ENCODE results near the gene DNAAF2. TPM values are rescaled to one million over a fixed set of nuclear protein-coding genes. Genes with fewer than 3 reads are reported as not detected.

DNAAF2 gene
- total RNA-seq, 1 experiment from 2014 or later, result 13.7 TPM

GRCh38 chr14:49615776-49616175, 19.3 kb downstream of the DNAAF2 start:
- no peak overlapping the region for H3K4me3 ChIP-seq (replicated peaks in 1 of 2; ENCODE audit: low read depth in 1 of 2, low read length in 2 of 2)
- H3K27ac ChIP-seq (ENCODE audit: low read depth, low read length), result no peak overlapping the region
- no peaks in the 10 kb centered on the region for H3K9me2 ChIP-seq (ENCODE audit: insufficient read depth)
- no TSS peak for BruUV-seq (replicated peaks)
- no peak overlapping the region for H2AFZ ChIP-seq (ENCODE audit: low read depth, low read length, poor library complexity, severe bottlenecking)
- H3K27me3 ChIP-seq (ENCODE audit: insufficient read depth, low read length), result no peaks in the 10 kb centered on the region
- DNase-seq (ENCODE audit: low read depth, low spot score), result no peak
- H3K4me1 ChIP-seq (ENCODE audit: control insufficient read depth in 1 of 2, insufficient read depth in 2 of 2, low read length in 2 of 2), result peaks cover 0 to 22% of the 10 kb centered on the region in 2 experiments; a peak in 2 of 4 replicates
- RAD21 ChIA-PET (ENCODE audit: low non-redundant PET in 1 of 2, low total read pairs in 2 of 2, uncharacterized antibody in 2 of 2, unreplicated experiment in 2 of 2), result no interaction called here
- TF ChIP-seq ATF3 (IDR thresholded peaks at IDR 0.05), result no peak
- no peak for TF ChIP-seq CEBPB (IDR thresholded peaks at IDR 0.05; ENCODE audit: low read depth)
- no peak for TF ChIP-seq YY1 (IDR thresholded peaks at IDR 0.05; ENCODE audit: extremely low read depth, insufficient replicate concordance, low read depth, low read length)
- no peak for TF ChIP-seq FOSL1 (IDR thresholded peaks at IDR 0.05; ENCODE audit: low read depth)
- no peak for TF ChIP-seq ZFX (IDR thresholded peaks at IDR 0.05)
- no peak for TF ChIP-seq POLR2AphosphoS5 (IDR thresholded peaks at IDR 0.05; ENCODE audit: low read depth, low read length)
- H3K36me3 ChIP-seq (ENCODE audit: control insufficient read depth in 1 of 2, insufficient read depth in 2 of 2, low read length in 2 of 2), result peaks cover 13 to 17% of the 10 kb centered on the region in 2 experiments; a peak in 3 of 4 replicates
- no peak overlapping the region for H3K9ac ChIP-seq (ENCODE audit: low read length)
- CTCF ChIA-PET, result no interaction called here
- H3K79me2 ChIP-seq (ENCODE audit: insufficient read depth, low read length), result peaks cover 65% of the 10 kb centered on the region
- POLR2A ChIA-PET, result no interaction called here
- intact Hi-C loops (cut with micrococcal nuclease), result no loop called here
- H3K9me3 ChIP-seq (ENCODE audit: control insufficient read depth in 1 of 2, insufficient read depth in 1 of 2, low read depth in 1 of 2, low read length in 2 of 2), result no peaks in the 10 kb centered on the region
- ATAC-seq, result no peak
- no peak overlapping the region for H3K4me2 ChIP-seq (ENCODE audit: low read length)
- H4K20me1 ChIP-seq (ENCODE audit: insufficient read depth), result no peaks in the 10 kb centered on the region

- no peaks in the 10 kb centered on the region for H3K9me2 ChIP-seq (ENCODE audit: insufficient read depth)
- H2AFZ ChIP-seq (ENCODE audit: low read depth, low read length, poor library complexity, severe bottlenecking), result no peak overlapping the region
- RAD21 ChIA-PET (ENCODE audit: low non-redundant PET in 1 of 2, low total read pairs in 2 of 2, uncharacterized antibody in 2 of 2, unreplicated experiment in 2 of 2), result no interaction called here
- no TSS peak for BruUV-seq (replicated peaks)
- H3K9ac ChIP-seq (ENCODE audit: low read length), result no peak overlapping the region
- POLR2A ChIA-PET, result no interaction called here
- no peak overlapping the region for H3K4me2 ChIP-seq (ENCODE audit: low read length)
- intact Hi-C loops (cut with micrococcal nuclease), result no loop called here
- no peaks in the 10 kb centered on the region for H3K27me3 ChIP-seq (ENCODE audit: insufficient read depth, low read length)
- H3K4me3 ChIP-seq (replicated peaks in 1 of 2; ENCODE audit: low read depth in 1 of 2, low read length in 2 of 2), result no peak overlapping the region
- H4K20me1 ChIP-seq (ENCODE audit: insufficient read depth), result no peaks in the 10 kb centered on the region
- no peak for TF ChIP-seq MAX (IDR thresholded peaks at IDR 0.05)
- no peak for TF ChIP-seq EGR1 (IDR thresholded peaks at IDR 0.05; ENCODE audit: low read depth)
- TF ChIP-seq ZNF274 (IDR thresholded peaks at IDR 0.05; ENCODE audit: low read depth, low read length), result no peak
- TF ChIP-seq TCF7L2 (IDR thresholded peaks at IDR 0.05; ENCODE audit: borderline replicate concordance, extremely low read depth, insufficient read depth, insufficient read length), result no peak
- no peak for TF ChIP-seq EZH2 (IDR thresholded peaks at IDR 0.05)
- no peak for TF ChIP-seq POLR2AphosphoS5 (IDR thresholded peaks at IDR 0.05; ENCODE audit: low read depth, low read length)
- no peak for TF ChIP-seq ELF1 (IDR thresholded peaks at IDR 0.05; ENCODE audit: borderline replicate concordance, low read depth)
- no peak for TF ChIP-seq SP1 (IDR thresholded peaks at IDR 0.05; ENCODE audit: low read depth)
- TF ChIP-seq SIN3A (IDR thresholded peaks at IDR 0.05; ENCODE audit: low read depth), result no peak
- no peak for TF ChIP-seq ZBTB33 (IDR thresholded peaks at IDR 0.05; ENCODE audit: extremely low read depth, insufficient replicate concordance, low read length)
- CTCF ChIA-PET, result no interaction called here
- DNase-seq (ENCODE audit: low read depth, low spot score), result no peak
- H3K4me1 ChIP-seq (ENCODE audit: control insufficient read depth in 1 of 2, insufficient read depth in 2 of 2, low read length in 2 of 2), result peaks cover 0 to 21% of the 10 kb centered on the region in 2 experiments; a peak in 2 of 4 replicates
- H3K27ac ChIP-seq (ENCODE audit: low read depth, low read length), result no peak overlapping the region
- peaks cover 57% of the 10 kb centered on the region for H3K79me2 ChIP-seq (ENCODE audit: insufficient read depth, low read length)
- H3K36me3 ChIP-seq (ENCODE audit: control insufficient read depth in 1 of 2, insufficient read depth in 2 of 2, low read length in 2 of 2), result peaks cover 13 to 17% of the 10 kb centered on the region in 2 experiments; a peak in 3 of 4 replicates
- no peaks in the 10 kb centered on the region for H3K9me3 ChIP-seq (ENCODE audit: control insufficient read depth in 1 of 2, insufficient read depth in 1 of 2, low read depth in 1 of 2, low read length in 2 of 2)
- no peak for ATAC-seq
These were observed 20.8 kb downstream of the DNAAF2 start for GRCh38 chr14:49614196-49614595.
